ENCODE results near the gene EOLA1.
"Not testable (repeated sequence)": the region's sequence is repeated elsewhere in the genome, so short reads cannot be mapped to it uniquely, and the experiment has no call there.

EOLA1 gene

DNA sequence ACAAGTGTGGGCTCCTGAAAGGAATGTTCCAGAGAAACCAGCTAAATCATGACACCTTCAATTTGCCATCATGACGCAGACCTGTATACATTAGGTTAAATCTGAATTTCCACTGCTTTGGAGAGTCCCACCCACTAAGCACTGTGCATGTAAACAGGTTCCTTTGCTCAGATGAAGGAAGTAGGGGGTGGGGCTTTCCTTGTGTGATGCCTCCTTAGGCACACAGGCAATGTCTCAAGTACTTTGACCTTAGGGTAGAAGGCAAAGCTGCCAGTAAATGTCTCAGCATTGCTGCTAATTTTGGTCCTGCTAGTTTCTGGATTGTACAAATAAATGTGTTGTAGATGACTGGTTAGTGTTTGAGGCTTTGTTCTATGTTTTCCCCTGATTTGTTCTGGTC lies 6.2 kb downstream of the EOLA1 start:
- not testable (repeated sequence) for DNase-seq

DNA sequence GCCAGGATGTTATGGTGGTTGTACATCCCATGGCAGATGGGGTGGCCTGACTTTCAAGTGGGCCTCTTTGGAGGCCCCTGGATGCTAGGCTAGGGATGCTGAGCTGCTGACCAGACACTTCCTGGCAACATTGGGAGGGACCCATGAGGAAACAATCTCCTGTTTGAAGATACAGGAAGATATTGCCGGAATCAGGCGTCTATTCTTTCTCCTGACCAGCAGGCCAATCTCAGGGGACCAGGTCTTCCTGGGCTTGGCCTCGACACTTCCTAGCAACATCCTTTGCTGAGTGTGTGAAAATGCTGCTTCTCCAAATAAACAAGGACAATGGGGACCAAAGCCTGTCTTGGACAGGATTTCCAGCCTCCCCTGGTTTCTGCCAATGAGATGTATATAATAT lies 7.0 kb downstream of the EOLA1 start:
- DNase-seq = not testable (repeated sequence)

DNA sequence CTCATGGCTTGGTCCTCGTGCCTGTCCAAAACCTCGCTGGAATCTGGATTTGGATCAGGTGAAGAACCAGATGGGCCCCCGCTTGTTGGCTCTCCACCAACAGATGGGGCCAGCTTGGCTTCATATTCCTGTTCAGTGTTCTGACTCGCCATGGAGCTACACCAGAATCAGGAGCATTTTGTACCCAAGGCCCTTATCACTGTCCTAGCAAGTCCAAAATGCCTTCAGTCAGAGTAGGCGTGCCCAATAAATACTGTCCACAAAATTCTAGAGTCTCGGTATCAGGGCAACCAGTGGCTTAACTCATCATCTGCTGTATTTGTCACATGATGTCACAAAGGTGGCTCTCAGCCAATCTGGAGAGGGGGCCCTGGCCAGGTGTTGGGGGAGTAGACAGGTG lies 8.9 kb downstream of the EOLA1 start, which contains the start of gene HSFX3:
TSS of gene HSFX3 (minus strand) at position 224 of the 400 bp plus-strand sequence. CDS start at position 152, 72 bp downstream.
- not testable (repeated sequence) for DNase-seq

DNA sequence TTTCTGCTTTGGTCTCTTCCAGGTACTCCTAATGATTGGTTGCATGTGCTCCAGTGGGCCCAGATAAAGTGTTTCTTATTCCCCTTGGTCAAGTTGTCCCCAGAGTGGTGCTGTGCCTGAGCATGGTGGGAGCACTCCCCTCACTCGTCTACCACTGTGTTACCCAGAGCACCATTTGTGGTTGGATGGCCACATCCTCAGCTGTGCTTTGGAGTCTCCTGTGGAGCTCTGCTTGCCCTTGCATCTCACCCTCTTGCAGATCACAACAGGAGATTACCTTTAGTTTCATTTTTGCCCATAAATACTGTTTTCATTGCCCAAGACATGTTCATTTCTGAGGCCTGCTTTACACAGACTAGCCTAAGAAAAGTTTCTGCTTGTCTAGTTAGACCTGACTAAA lies 9.6 kb downstream of the EOLA1 start:
- DNase-seq = not testable (repeated sequence)

- not testable (repeated sequence) for DNase-seq
Measured at GRCh38 chrX:149551245-149551938, 10.6 kb downstream of the EOLA1 start.

DNA sequence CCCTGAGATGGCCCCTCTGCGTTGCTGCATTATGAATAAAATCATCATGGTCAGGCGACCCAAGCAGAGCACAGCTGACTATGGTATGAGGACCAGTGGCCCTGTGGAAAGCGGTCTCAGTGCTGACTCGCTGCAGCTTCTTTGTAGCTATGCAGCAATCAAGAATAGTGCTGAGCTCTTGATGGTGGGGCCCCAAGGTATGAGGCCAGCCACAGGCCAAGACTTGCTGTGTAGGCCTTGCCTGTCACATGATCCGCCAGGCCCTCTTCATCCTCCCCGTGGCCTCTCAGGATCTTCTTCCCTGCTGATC lies 11.1 kb downstream of the EOLA1 start:
- DNase-seq = not testable (repeated sequence)

GRCh38 chrX:149555251-149555650 lies 14.4 kb downstream of the EOLA1 start:
- DNase-seq = not testable (repeated sequence)

DNA sequence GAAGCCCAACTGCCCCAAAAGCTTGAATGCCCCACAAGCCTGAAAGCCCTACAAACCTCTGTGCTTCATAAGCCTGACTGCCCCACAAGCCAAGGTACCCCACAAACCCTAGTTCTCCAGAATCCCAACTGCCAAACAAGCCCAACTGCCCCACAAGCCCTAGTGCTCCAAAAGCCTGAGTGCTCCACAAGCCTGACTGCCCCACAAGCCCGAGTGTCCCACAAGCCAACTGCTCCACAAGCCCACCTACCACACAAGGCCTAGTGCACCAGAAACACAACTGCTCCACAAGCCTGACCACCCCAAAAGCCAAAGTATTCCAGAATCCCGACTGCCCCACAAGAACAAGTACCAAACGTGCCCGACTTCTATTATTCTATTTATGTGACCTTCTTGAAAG lies 22.5 kb downstream of the EOLA1 start:
- DNase-seq = no peak

- no peak for DNase-seq
Measured at GRCh38 chrX:149567621-149568417, 27.0 kb downstream of the EOLA1 start.

- no peak for DNase-seq
Measured at GRCh38 chrX:149568701-149569296, 28.0 kb downstream of the EOLA1 start.

- DNase-seq = no peak
Measured at GRCh38 chrX:149569770-149570169, 29.0 kb downstream of the EOLA1 start.

DNA sequence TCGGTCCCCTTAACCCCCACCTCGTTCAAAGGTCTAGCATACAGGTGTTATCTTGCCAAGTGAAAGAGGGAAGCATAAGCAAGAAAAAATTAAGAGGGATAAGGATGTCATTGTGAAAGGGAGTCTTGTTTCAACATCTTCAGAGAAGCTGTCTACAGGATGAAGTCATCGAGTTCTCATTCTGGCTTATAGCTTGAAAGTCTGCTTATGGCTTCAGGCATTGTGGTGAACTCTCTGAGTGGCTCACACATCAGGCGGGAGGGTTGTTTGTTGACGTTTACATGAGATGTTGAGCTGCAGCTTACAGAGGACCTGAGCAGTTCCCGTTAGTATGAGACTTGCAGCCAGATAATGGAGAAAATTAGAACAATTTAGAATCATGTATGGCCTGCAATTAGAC lies 29.9 kb downstream of the EOLA1 start:
- DNase-seq = no peak

GRCh38 chrX:149571770-149572169 lies 31.0 kb downstream of the EOLA1 start:
- no peak for DNase-seq

- DNase-seq = no peak
Measured at GRCh38 chrX:149572743-149573142, 31.9 kb downstream of the EOLA1 start.

DNA sequence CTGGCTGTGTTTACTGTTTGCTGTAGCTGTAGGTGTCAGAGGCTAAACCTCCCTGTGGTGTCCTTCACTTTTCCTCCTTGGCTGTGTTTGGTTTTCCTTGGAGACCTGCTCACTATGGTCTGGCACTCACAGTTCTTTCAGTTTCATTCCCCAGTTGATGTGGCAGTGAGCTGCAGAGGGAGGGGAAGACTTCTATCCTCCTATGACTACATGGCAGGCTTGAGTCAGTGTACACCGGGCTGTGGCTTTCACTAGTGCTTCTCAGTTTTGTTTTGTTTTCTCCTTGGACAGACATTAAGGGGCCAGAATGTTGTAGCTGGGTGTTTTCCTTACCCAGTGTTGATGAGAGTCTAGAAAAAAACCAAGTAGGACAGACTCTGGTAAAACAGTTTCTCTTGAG lies 32.6 kb downstream of the EOLA1 start:
- DNase-seq = not testable (repeated sequence)

DNA sequence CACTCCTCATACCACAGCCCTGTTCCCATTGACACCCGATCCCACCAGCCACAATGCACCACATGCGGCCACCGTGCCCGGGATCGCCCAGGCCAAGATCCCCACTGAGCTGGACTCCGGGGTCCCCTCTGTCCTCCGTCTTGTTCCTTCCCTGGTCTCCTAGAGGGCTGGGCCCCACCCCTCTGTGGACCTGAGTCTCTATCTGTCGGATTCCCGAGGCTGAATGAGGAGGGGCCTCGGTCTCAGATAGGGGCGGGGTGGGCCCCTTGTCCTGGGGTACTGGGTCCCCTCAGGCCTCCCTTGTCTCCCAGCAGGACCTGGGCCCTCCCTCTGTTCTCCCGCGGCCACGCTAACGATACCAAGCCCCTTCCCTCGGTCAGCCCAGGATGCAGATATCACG lies 44.8 kb downstream of the EOLA1 start:
- DNase-seq = not testable (repeated sequence)

DNA sequence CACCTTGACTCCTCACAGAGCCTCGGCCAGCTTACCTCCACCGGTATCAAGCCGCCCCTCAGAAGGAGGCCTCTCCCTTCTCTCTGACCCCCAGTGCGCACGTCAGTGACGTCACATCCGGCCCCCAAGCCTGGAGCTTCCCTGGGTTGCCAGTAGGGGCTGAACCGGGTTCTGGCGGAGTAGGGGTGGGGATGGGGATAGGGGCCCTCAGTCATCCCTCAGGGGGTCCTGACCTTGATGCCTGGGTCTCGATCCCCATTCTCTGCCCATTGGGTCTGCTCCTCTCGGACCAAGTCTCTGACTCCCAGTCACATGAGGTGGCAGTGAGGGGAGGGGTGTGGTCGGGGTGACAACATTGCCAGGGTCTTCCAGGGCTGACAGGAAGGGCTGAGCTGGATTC lies 46.5 kb downstream of the EOLA1 start, which contains the start of gene MAGEA9B:
TSS of gene MAGEA9B (minus strand) at position 101 of the 400 bp plus-strand sequence. CDS start 4,280 bp downstream, outside the sequence.
- not testable (repeated sequence) for DNase-seq

DNA sequence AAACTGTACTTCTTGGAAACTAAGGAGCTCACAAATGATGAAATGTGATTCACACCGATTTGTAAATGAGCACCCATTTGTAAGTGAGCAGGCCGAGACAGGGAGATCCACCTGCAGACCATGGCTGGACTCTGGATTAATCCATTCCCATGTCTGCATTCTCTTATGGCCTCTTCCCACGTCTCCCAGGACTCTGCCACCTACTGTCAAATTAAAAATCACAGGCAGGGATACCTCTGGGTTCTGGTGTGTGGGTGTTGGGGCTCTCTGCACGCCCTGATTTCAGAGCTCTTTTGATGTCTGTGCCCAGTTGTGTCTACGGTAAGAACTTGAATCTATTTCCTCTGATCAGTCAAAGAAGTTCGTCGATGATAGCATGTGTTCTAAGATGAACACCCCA lies 50.2 kb downstream of the EOLA1 start:
- not testable (repeated sequence) for DNase-seq

DNA sequence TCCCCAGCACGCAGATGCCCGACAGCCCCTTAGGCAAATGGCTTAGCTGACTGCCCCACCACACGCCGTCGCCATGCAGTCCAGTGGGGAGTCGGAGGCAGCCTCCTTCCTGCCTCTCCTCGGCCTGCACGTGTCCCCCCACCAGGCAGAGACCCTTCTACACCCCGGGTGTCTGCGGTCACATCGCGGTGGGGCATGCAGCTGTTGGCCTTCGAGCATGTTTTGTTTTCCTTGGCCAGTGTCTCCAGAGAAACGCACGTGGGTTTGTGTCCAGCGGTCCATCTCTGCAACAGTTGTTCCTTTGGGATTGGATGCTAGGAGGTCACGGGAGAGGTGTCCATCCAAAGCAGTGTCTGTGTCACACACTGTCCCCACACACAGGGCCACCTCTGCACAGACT lies 54.4 kb downstream of the EOLA1 start, which contains the start of gene HSFX2:
TSS of gene HSFX2 (minus strand) at position 101 of the 400 bp plus-strand sequence. CDS start 614 bp downstream, outside the sequence.
- DNase-seq = not testable (repeated sequence)

DNA sequence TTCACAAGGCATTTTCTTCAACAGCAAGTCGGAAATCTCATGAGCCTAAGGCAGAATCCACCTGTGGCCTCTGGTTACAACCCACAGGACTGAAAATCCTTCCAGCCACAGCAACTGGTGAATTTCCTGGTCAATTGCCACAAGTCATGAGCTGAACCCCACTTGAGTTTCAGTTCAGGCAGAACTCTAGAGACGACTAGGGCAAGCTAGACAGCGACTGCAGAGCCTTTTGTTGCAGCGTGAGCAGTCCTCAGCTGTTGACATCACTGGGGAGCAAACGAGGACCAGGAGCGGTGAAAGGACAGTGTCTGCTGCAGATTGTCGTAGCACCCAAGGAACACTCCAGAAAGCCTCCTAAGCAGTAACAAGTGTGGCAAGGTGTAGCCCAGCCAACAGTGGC lies 55.1 kb downstream of the EOLA1 start:
- DNase-seq = not testable (repeated sequence)

Measured in NCI-H2171 (cell line).